ENCODE data around the gene CCER1. TPM values are rescaled to one million over a fixed set of nuclear protein-coding genes. Genes with fewer than 3 reads are reported as not detected.

CCER1 gene
- total and polyA plus RNA-seq, 9 of the 15 experiments (the other 6 are each of a cell fraction or from before 2014, with no cell fraction given), result not detected

- TF ChIP-seq, protein P1, sequence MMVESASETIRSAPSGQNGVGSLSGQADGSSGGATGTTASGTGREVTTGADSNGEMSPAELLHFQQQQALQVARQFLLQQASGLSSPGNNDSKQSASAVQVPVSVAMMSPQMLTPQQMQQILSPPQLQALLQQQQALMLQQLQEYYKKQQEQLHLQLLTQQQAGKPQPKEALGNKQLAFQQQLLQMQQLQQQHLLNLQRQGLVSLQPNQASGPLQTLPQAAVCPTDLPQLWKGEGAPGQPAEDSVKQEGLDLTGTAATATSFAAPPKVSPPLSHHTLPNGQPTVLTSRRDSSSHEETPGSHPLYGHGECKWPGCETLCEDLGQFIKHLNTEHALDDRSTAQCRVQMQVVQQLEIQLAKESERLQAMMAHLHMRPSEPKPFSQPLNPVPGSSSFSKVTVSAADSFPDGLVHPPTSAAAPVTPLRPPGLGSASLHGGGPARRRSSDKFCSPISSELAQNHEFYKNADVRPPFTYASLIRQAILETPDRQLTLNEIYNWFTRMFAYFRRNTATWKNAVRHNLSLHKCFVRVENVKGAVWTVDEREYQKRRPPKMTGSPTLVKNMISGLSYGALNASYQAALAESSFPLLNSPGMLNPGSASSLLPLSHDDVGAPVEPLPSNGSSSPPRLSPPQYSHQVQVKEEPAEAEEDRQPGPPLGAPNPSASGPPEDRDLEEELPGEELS (CRISPR knock-in tag; IDR thresholded peaks at IDR 0.05; ENCODE audit: borderline replicate concordance), result no peak
- no peak for TF ChIP-seq POLR2AphosphoS5 (IDR thresholded peaks at IDR 0.05; ENCODE audit: control insufficient read depth, insufficient read depth, low read depth, low read length)
- no peak for TF ChIP-seq MLX (CRISPR knock-in tag; conservative IDR thresholded peaks at IDR 0.05)
- TF ChIP-seq HCFC1 (IDR thresholded peaks at IDR 0.05; ENCODE audit: low read depth, low read length), result no peak
- TF ChIP-seq E2F3 (CRISPR knock-in tag; IDR thresholded peaks at IDR 0.05), result no peak
- no peak for TF ChIP-seq ZFP1 (CRISPR knock-in tag; IDR thresholded peaks at IDR 0.05)
- TF ChIP-seq ZC3H4 (CRISPR knock-in tag; IDR thresholded peaks at IDR 0.05; ENCODE audit: borderline replicate concordance), result no peak
- no peak for TF ChIP-seq CBX8 (IDR thresholded peaks at IDR 0.05; ENCODE audit: borderline replicate concordance, extremely low read depth, low read depth, low read length, poor library complexity, severe bottlenecking)
Measured at GRCh38 chr12:90995010-90995409, 40.0 kb upstream of the CCER1 start (continued).

Data from K562 (cell line).